ENCODE data around the gene PTCD2.

GRCh38 chr5:72351376-72351775 lies 31.2 kb downstream of the PTCD2 start:
- TF ChIP-seq REST (IDR thresholded peaks at IDR 0.05; ENCODE audit: low read depth) (no peak), POLR2A (IDR thresholded peaks at IDR 0.05; ENCODE audit: borderline replicate concordance, extremely low read depth, insufficient read depth, insufficient read length) (no peak), POLR2AphosphoS5 (IDR thresholded peaks at IDR 0.05; ENCODE audit: low read depth, low read length) (no peak), EZH2phosphoT487 (IDR thresholded peaks at IDR 0.05; ENCODE audit: borderline replicate concordance) (no peak), CTCF (IDR thresholded peaks at IDR 0.05 in 2 of 3, conservative IDR thresholded peaks at IDR 0.05 in 1 of 3; ENCODE audit: borderline replicate concordance in 1 of 3, insufficient read depth in 1 of 3, low read depth in 2 of 3, low read length in 2 of 3) (no peak), ZBTB33 (IDR thresholded peaks at IDR 0.05; ENCODE audit: extremely low read depth, insufficient replicate concordance, low read length) (no peak), ZNF274 (IDR thresholded peaks at IDR 0.05; ENCODE audit: low read depth, low read length) (no peak), MAX (IDR thresholded peaks at IDR 0.05) (no peak)

All from HCT116 (cell line).